ENCODE measurements around the gene NPAS3.

The NPAS3 gene

GRCh38 chr14:33679461-33680225 is 741.0 kb downstream of the NPAS3 start:
- TF ChIP-seq, protein P1, sequence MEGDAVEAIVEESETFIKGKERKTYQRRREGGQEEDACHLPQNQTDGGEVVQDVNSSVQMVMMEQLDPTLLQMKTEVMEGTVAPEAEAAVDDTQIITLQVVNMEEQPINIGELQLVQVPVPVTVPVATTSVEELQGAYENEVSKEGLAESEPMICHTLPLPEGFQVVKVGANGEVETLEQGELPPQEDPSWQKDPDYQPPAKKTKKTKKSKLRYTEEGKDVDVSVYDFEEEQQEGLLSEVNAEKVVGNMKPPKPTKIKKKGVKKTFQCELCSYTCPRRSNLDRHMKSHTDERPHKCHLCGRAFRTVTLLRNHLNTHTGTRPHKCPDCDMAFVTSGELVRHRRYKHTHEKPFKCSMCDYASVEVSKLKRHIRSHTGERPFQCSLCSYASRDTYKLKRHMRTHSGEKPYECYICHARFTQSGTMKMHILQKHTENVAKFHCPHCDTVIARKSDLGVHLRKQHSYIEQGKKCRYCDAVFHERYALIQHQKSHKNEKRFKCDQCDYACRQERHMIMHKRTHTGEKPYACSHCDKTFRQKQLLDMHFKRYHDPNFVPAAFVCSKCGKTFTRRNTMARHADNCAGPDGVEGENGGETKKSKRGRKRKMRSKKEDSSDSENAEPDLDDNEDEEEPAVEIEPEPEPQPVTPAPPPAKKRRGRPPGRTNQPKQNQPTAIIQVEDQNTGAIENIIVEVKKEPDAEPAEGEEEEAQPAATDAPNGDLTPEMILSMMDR (IDR thresholded peaks at IDR 0.05; ENCODE audit: insufficient read depth, low read depth, low read length, missing control alignments) = no peak
- no peak overlapping the region for H3K4me3 ChIP-seq (ENCODE audit: low read depth, low read length)
- DNase-seq (ENCODE audit: low read depth) = no peak

DNA sequence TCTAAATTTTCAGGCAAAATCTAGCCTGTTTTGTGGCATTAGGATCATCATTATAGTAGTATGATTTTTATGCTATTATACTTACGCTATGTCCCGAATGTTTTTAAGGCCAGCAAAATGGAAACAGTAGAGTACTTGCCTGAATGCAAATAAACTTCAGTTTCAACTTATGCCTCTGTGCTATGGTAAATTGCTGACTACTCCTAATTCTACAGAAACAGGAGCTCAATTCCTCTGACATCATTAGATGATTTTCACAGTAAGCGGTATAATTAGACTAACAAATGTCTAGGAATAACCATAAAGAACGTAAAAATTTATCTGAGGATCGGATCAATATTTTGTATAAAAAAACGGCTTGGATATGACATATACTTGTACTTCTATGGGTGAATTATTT is 742.2 kb downstream of the NPAS3 start:
- DNase-seq (ENCODE audit: low read depth) = no peak
- TF ChIP-seq, protein P1 (IDR thresholded peaks at IDR 0.05; ENCODE audit: insufficient read depth, low read depth, low read length, missing control alignments) = no peak
- no peak overlapping the region for H3K4me3 ChIP-seq (ENCODE audit: low read depth, low read length)

DNA sequence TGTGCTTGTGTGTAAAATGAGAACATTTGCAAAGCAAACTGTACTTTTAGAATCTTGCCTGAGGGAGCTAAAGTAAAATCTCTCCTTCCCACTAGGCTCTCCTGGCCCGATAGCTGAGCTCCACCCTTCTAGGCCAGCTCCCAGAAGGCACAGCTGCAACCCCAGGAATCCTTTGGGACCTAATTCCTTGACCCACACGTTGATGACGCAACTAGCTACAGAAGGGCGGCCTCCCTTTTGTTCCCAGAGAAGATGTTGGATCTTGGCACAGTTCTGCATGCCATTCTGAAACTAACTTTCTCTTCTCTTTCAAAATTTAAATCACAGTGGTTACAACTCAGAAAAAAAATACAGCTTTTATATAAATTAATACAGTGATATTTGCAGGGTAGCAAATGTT is 744.1 kb downstream of the NPAS3 start:
- DNase-seq (ENCODE audit: low read depth) = no peak
- TF ChIP-seq, protein P1 (IDR thresholded peaks at IDR 0.05; ENCODE audit: insufficient read depth, low read depth, low read length, missing control alignments) = no peak
- no peak overlapping the region for H3K4me3 ChIP-seq (ENCODE audit: low read depth, low read length)

DNA sequence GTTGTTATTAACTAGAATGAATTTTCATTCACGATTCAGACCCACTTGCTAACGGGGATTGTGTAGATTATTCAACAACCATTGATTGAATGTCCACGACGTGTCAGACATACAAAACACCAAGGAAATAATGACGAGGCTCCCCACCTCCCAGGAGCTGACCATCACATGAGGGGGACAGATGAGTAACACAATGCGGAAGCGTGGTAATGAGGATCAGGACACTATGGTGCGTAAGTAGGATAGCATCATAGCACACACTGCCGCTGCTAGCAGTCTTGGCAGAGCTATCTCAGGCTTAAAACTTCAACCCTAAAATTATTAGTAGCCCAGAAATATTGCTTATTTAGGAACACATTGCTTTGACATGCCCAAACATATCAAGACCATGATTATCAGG is 746.3 kb downstream of the NPAS3 start:
- TF ChIP-seq, protein P1 (IDR thresholded peaks at IDR 0.05; ENCODE audit: insufficient read depth, low read depth, low read length, missing control alignments) = no peak
- no peak for DNase-seq (ENCODE audit: low read depth)

DNA sequence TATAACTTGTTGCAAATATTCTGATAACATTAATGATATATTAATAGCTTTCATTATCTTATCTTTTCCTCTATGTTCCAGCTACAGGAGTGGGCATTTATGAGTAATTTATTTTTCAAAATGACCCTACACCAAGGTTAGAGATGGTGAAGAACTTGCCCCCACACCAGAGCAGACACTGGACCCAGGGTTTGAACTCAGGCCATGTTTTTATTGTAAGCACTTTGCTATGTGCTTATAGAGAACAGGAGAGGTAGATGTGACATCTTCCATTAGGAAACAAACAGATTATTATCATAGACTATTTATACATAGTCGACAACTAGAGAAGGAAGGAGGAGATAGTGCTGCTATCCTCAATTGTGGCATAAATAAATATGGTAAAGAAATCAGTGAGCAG is 747.0 kb downstream of the NPAS3 start:
- H3K4me3 ChIP-seq (ENCODE audit: low read depth, low read length) = no peak overlapping the region
- TF ChIP-seq, protein P1 (IDR thresholded peaks at IDR 0.05; ENCODE audit: insufficient read depth, low read depth, low read length, missing control alignments) = no peak
- no peak for DNase-seq (ENCODE audit: low read depth)

More for the DNA sequence above, 746.3 kb downstream of the NPAS3 start:
- H3K4me3 ChIP-seq (ENCODE audit: low read depth, low read length) = no peak overlapping the region

GRCh38 chr14:33686218-33686617 is 747.5 kb downstream of the NPAS3 start:
- TF ChIP-seq, protein P1 (IDR thresholded peaks at IDR 0.05; ENCODE audit: insufficient read depth, low read depth, low read length, missing control alignments) = no peak
- DNase-seq (ENCODE audit: low read depth) = no peak
- no peak overlapping the region for H3K4me3 ChIP-seq (ENCODE audit: low read depth, low read length)

GRCh38 chr14:33686856-33687255 is 748.2 kb downstream of the NPAS3 start:
- no peak overlapping the region for H3K4me3 ChIP-seq (ENCODE audit: low read depth, low read length)
- no peak for DNase-seq (ENCODE audit: low read depth)
- TF ChIP-seq, protein P1 (IDR thresholded peaks at IDR 0.05; ENCODE audit: insufficient read depth, low read depth, low read length, missing control alignments) = no peak
